DMS53 treated with DMSO at 0.1 percent for 48 hours (cell line): ENCODE results near the gene ARHGAP23.
A peak's percentile ranks its signal among the peaks of the same experiment; 100 is the strongest.
"Not testable (repeated sequence)": the region's sequence is repeated elsewhere in the genome, so short reads cannot be mapped to it uniquely, and the experiment has no call there.

Experiments
- DNase-seq: peaks from one replicate; lab custom pipeline; 2025; ENCODE audit not compliant: unreplicated experiment; lab: John Stamatoyannopoulos, UW

Gene ARHGAP23

DNA sequence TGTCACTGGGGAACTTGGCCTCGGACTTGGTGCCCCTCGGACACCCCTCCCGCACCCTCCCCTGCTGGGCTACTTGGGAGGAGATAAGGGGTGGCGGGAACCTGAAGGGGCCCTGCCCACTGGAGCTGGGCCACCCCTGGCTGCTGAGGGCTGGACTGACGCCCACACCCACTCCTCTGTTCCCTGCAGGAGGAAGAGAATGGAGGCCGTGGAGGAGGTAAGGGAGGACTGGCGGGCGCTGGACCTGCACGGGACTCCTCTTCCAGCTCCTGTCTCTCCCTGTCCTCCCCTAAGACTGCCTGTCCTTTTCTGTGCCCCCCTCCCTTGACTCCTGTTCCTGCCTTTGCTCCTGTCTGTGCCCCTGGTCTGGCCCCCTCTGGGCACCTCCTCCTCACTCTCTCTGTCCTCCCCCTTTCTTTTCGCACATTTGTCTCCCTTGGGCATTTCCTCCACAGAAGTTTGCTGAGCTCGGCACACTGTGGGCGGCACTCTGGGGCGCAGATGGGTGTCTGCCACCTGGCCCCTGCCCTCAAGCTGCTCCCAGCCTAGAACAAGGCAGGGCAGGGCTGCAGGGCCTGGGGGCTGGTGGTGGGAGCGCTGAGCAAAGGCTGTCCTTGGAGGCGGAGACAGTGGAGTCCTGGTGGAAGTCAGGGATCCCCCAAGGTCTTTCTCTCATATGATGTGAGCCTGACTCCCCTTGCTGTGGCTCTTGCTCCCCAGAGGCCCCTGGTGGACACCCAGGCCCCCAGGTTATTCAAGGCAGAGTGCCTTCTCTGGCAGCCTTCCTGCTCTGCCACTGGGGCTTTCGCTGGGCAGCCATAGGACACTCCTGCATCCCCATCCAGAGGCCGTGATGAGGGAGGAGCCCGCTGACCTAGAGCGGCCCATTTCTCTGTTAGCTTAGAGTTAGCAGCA lies 32.7 kb downstream of the ARHGAP23 start:
- DNase-seq, result no peak

DNA sequence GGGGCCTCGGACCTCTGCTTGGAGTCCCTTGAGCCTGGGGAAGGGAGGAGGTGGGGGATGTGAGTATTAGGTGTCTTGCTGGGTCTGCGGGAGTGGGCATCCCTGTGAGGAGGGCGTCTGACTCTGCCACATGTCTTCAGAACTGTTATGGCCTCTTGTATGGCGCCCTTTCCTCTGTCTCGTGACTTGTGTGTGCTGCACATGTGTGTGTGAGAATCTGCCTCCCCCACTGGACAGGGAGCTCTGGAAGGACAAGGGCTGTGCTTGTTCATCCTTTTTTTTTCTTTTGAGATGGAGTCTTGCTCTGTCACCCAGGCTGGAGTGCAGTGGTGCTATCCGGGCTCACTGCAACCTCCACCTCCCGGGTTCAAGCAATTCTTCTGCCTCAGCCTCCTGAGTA lies 33.4 kb downstream of the ARHGAP23 start:
- DNase-seq, result no peak

DNA sequence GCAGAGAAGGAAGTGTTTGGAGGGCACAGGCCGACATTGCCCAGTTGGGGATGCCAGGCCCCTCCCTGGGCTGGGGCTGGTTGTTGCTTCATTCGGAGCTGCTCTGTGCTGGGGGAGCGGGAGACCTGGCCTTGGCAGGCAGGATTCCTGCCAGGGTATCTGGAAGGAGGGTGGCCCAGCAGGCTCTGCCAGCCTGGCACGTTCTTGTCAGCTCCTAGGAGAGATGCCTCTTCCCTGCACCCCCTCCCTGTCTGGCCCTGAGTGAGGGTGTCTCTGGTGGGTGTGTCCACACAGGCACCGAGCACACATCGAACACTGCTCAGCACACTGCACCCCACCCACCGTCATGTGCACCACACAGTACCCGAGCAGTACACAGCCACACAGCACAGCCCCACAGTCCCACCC lies 35.2 kb downstream of the ARHGAP23 start:
- DNase-seq, result no peak

- DNase-seq, result no peak
These were observed 36.0 kb downstream of the ARHGAP23 start for GRCh38 chr17:38464251-38464722.

GRCh38 chr17:38464723-38465390 lies 36.6 kb downstream of the ARHGAP23 start:
- DNase-seq, result no peak

GRCh38 chr17:38465391-38466345 lies 37.4 kb downstream of the ARHGAP23 start:
- DNase-seq, result no peak

- DNase-seq, result no peak
These were observed 38.4 kb downstream of the ARHGAP23 start for GRCh38 chr17:38466346-38467315.

GRCh38 chr17:38467491-38467890 lies 39.2 kb downstream of the ARHGAP23 start:
- no peak for DNase-seq

GRCh38 chr17:38469875-38470274 lies 41.6 kb downstream of the ARHGAP23 start:
- DNase-seq, result no peak

- not testable (repeated sequence) for DNase-seq
These were observed 43.0 kb downstream of the ARHGAP23 start for GRCh38 chr17:38471253-38471652.

DNA sequence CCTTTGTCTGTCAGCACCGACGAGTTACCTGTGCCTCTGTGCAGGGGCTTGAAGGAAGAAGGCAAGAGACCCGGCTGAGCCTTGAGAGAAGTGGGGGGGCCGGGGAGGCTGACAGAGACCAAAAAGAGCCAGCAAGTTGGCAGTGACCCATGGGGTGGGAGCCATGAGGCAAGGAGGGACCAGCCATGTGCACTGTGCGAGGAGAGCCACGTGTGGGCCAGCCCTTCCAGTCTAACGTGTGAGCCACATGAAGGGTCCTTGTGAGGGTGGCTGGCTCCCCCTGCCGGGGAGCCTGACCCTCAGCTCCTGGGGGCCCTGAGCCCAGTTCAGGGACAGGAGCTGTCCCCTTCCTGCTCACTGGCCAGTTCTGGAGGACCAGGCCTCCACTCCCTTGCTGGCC lies 46.4 kb downstream of the ARHGAP23 start:
- not testable (repeated sequence) for DNase-seq

DNA sequence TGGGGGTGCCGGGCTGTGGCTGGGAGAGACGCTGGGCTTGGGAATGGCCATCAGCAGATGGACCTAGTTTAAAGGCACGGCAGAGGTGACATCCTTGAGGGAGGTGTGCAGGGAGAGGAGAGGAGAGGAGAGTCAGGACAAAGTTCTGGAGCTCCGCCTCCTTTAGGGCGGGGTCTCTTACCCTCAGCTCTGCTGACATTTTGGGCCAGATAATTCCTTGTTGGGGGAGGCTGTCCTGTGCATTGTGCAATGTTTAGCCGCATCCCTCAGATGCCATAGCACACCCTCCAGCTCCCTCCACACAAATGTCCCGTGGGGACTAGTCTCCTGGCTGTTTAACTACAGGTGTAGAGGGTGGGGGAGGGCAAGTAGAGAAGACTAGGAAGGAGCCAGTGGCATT lies 48.3 kb downstream of the ARHGAP23 start:
- DNase-seq, result no peak

GRCh38 chr17:38477417-38477816 lies 49.2 kb downstream of the ARHGAP23 start:
- DNase-seq, result not testable (repeated sequence)

DNA sequence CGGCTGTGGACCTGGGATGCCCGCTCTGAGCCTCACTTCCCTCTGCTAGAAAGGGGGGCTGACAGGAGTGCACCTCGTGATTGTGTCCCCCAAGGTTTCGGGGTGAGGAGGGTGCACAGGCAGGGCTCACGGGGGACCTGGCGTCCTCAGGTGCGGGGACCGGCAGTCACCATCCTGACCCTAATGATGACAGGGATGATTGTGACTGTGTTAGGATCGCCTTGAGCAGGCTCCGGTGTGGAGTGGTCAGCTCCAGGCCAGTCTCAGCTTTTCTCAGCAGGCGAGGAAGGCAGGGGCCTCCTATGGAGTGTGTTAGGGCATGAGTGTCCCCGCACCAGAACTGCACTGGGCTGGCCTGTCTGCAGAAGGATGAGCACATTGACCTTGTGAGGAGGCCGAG lies 49.7 kb downstream of the ARHGAP23 start:
- DNase-seq, result not testable (repeated sequence)

DNA sequence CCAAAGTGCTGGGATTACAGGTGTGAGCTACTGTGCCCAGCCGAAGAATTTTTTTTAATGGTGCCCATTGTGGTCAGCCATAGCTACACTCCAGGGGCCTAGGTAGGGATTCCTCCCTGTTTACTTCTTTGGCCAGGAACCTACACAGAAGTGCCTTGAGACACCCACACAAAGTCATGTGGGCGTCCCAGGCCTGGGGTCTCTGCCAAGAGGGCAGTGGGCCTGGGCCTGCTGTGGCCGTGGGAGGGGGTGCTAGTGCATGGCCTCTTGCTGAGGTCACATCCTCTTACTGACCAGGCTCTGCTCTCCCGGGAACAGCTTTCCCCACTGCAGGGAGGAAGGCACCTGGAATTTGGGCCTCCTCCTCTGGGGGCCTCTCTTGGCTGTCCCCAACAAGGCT lies 50.4 kb downstream of the ARHGAP23 start:
- DNase-seq, result not testable (repeated sequence)

DNA sequence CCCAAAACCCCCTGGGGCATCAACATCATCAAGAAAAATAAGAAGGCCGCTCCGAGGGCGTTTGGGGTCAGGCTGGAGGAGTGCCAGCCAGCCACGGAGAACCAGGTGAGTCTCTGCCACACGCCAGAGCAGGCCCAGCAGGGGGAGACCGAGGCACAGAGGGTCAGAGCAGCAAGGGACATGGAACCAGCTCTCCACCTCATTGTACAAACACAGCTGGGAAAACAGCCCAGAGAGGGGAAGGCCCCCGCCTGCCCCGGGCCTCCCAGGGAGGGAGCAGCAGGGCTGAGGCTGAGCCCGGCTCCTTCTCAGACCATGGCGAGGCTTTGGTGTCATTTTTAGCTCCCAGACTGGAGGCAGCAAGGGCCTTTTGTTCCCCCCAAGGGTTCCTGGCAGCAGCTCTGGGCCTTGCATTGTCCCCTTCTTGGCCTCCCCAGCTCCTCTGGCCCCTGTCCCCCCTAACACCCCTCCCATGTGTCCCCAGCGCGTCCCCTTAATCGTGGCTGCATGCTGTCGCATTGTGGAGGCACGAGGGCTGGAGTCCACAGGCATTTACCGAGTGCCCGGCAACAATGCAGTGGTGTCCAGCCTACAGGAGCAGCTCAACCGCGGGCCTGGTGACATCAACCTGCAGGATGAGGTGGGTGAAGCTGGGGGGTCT lies 53.9 kb downstream of the ARHGAP23 start:
- DNase-seq, result peak; percentile 18

DNA sequence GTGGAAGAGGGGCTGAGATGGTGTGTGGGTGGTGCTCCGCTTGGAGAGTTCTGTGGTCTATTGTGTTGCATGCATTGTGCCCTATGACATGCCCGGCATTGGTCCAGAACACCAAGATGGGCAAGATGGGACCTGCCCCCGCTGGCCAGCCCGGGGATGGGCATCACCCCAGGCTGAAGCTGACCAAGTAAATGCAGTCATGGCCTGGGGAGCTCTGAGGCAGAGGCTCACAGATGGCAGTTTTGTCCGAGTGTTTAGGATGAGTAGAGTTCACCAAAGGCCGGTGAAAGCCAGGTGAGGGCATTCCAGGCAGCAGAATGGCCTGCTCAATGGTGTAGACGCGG lies 54.4 kb downstream of the ARHGAP23 start:
- not testable (repeated sequence) for DNase-seq

- DNase-seq, result peak; percentile 11
These were observed 56.2 kb downstream of the ARHGAP23 start for GRCh38 chr17:38484242-38485145.

- DNase-seq, result no peak
These were observed 56.8 kb downstream of the ARHGAP23 start for GRCh38 chr17:38485146-38485468.
